WERI-Rb-1 (cell line): ENCODE results near the gene HLA-G.

Experiments
- DNase-seq: peaks from one replicate; pipeline ENCODE4 v3.0.0-alpha.2; 2020
- H3K27ac ChIP-seq: fragments of 250-450 bp; sonication (Bioruptor Pico); 2 replicates; pipeline ENCODE4 v1.5.1; 2020; ENCODE audit warnings: mild to moderate bottlenecking, moderate library complexity
- H3K27me3 ChIP-seq: fragments of 250-450 bp; sonication (Bioruptor Pico); 2 replicates; pipeline ENCODE4 v1.5.1; 2021; ENCODE audit warnings: mild to moderate bottlenecking, low read depth, moderate library complexity; ENCODE audit not compliant: insufficient read depth, severe bottlenecking
- H3K36me3 ChIP-seq: fragments of 250-450 bp; sonication (Bioruptor Pico); 2 replicates; pipeline ENCODE4 v1.5.1; 2020; ENCODE audit warnings: mild to moderate bottlenecking, moderate library complexity
- H3K4me3 ChIP-seq: 2 replicates; pipeline ENCODE4 v1.5.1; 2011; ENCODE audit warnings: low read depth, mild to moderate bottlenecking, control low read depth, low read length
- H3K9me3 ChIP-seq: fragments of 250-450 bp; sonication (Bioruptor Pico); 2 replicates; pipeline ENCODE4 v1.5.1; 2021; ENCODE audit warnings: mild to moderate bottlenecking, moderate library complexity; ENCODE audit not compliant: severe bottlenecking
- TF ChIP-seq, protein P1 (sequence below): IDR thresholded peaks from 2 replicates; pipeline ENCODE4 v1.5.1; 2011; ENCODE audit warnings: low read depth, mild to moderate bottlenecking, control low read depth, inconsistent platforms, low read length

HLA-G gene

DNA sequence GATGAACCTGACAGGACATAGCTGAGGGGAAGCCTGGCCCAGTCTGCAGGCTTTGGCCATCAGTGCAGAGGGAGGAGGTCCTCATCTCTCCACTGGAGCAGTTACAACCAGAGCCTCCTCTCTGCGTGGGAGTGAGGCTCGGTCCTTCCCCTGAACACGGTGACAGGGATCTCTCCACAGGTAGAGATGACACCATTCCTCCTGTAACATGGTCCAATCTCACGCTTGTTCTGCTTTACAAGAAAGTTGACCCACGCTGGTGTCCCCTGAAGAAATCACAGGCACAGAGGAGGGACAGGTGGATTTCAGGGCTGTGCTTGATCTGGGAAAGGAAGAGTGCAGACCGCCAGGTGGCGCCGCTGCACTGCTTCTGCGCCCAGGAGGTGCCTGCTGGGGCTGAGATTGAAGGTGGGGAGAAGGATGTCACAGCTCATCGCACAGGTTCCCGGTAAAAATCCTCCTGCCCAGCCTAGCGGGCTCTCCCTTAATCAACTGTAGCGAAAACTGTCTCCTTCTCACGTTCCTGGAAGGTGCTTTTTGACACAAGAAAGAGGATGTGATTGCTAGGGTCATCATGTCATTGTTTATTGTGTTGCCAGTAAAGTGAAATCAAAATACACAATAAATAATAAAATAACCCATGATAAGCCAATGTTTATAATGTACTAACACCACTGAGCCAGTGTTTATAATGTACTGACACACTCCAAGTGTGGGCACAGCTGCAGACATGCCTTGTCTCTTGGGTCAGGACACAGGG, 20.4 kb downstream of the HLA-G start:
- no peak overlapping the region for H3K27ac ChIP-seq
- TF ChIP-seq, protein P1, sequence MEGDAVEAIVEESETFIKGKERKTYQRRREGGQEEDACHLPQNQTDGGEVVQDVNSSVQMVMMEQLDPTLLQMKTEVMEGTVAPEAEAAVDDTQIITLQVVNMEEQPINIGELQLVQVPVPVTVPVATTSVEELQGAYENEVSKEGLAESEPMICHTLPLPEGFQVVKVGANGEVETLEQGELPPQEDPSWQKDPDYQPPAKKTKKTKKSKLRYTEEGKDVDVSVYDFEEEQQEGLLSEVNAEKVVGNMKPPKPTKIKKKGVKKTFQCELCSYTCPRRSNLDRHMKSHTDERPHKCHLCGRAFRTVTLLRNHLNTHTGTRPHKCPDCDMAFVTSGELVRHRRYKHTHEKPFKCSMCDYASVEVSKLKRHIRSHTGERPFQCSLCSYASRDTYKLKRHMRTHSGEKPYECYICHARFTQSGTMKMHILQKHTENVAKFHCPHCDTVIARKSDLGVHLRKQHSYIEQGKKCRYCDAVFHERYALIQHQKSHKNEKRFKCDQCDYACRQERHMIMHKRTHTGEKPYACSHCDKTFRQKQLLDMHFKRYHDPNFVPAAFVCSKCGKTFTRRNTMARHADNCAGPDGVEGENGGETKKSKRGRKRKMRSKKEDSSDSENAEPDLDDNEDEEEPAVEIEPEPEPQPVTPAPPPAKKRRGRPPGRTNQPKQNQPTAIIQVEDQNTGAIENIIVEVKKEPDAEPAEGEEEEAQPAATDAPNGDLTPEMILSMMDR, result peak; percentile 100
- no peaks in the 10 kb centered on the region for H3K36me3 ChIP-seq
- no peak overlapping the region for H3K4me3 ChIP-seq
- peak; percentile 89 for DNase-seq
- peaks cover 3% of the 10 kb centered on the region for H3K9me3 ChIP-seq
- H3K27me3 ChIP-seq, result peaks cover 93% of the 10 kb centered on the region

DNA sequence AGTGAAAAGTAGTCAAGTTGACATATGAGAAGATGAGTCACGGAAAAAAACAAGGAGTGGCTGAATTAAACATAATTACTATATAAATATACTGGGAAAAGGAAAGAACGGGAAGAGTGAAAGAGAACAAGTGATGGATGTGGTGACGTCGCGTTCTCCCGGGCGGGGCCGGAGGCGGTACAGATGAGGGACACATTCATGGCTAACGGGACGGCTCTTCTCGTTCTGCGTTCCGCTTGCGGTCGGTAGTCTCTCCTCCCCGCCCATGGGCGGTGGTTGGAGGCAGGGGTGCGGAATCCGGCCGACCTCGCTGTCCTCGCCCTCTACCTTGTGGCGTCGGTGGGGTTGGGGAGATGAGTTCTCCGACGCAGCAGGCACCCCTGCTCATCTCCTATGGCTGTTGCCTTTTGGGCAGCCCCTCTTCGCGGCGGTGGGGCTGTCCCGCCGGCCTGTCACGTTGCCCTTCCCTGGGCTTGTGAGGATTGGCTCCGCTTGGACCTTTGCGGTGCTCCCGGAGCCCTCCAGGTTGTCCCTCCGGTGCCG, 22.5 kb downstream of the HLA-G start:
- H3K4me3 ChIP-seq, result no peak overlapping the region
- DNase-seq, result no peak

DNA sequence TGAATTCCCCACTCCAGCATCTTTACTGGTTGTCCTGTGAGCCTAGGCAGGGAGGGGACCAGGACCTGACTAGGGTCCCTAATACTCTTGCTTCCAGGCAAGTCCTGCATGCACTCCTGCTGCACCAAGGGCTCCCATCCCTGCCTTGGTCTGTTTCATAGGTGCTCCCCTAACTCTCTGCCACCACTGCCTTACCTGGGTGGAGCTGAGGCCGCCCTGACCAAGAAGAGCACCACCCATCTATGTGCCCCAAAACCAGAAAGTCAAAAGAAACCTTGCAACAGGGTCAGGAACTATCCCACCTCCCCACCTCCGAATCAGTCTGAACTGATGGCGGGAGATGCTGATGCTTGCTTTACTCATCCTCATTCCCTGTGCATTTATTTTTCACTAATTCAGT, 23.6 kb downstream of the HLA-G start:
- TF ChIP-seq, protein P1, result no peak
- Histone ChIP-seq H3K9me3 (no peaks in the 10 kb centered on the region), H3K36me3 (no peaks in the 10 kb centered on the region), H3K27me3 (peaks cover 93% of the 10 kb centered on the region), H3K4me3 (no peak overlapping the region), H3K27ac (no peak overlapping the region)
- no peak for DNase-seq

More for the DNA sequence above, 22.5 kb downstream of the HLA-G start:
- TF ChIP-seq, protein P1, result no peak
- Histone ChIP-seq H3K9me3 (peaks cover 3% of the 10 kb centered on the region), H3K27ac (no peak overlapping the region), H3K27me3 (peaks cover 93% of the 10 kb centered on the region), H3K36me3 (no peaks in the 10 kb centered on the region)

DNA sequence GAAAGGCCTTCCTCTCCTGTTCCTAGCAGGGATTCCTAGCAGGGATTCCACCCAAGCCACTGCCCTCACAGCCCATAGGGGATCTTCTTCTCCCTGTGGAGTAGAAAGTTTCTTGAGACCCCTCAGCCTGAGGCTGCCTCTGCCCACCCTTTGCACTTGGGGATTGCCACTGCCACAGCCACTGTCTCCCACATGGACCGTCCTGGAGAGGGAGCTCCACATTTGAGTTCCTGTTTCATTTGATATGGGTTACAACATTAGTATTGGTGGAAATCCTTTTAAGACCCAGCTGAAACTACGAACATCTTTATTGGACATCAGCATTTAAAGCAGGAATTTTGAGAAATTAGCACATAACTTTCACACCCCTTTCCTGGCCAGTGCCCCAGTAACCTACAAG, 25.6 kb downstream of the HLA-G start:
- Histone ChIP-seq H3K9me3 (no peaks in the 10 kb centered on the region), H3K4me3 (no peak overlapping the region), H3K27me3 (peaks cover 91% of the 10 kb centered on the region), H3K27ac (no peak overlapping the region), H3K36me3 (no peaks in the 10 kb centered on the region)
- no peak for DNase-seq
- TF ChIP-seq, protein P1, result no peak

DNA sequence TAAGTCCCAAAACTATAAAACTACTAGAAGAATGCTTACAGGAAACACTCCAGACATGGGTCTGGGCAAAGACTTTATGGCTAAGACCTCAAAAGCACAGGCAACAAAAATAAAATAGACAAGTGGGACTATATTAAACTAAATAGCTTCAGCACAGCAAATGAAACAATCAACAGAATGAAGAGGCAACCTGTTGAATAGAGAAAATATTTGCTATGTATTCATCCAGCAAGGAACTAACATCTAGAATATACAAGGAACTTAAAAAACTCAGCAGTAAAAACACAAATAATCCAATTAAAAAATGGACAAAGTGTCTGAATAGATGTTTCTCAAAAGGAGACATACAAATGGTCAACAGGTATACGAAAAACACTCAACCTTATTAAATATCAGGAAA, 30.4 kb downstream of the HLA-G start:
- Histone ChIP-seq H3K36me3 (no peaks in the 10 kb centered on the region), H3K4me3 (no peak overlapping the region), H3K27me3 (peaks cover 89% of the 10 kb centered on the region), H3K27ac (no peak overlapping the region), H3K9me3 (no peaks in the 10 kb centered on the region)
- DNase-seq, result no peak
- TF ChIP-seq, protein P1, result no peak
